SK-N-SH treated with all-trans-retinoic acid at 6 μM for 48 hours (cell line): ENCODE results near the gene SCLT1.

Experiments
- ARNTL ChIP-seq: fragments of 450-650 bp; formaldehyde crosslinking; IDR thresholded peaks from 2 replicates; pipeline ENCODE4 v1.5.0; 2020; ENCODE audit warnings: low read depth, mild to moderate bottlenecking, moderate library complexity, borderline replicate concordance
- OSR1 ChIP-seq: fragments of 250-450 bp; sonication (Bioruptor Pico); IDR thresholded peaks from 2 replicates; pipeline ENCODE4 v1.8.0; 2022; ENCODE audit warnings: moderate library complexity, mild to moderate bottlenecking, inconsistent platforms
- PATZ1 ChIP-seq: fragments of 250-450 bp; sonication (Bioruptor Pico); IDR thresholded peaks from 2 replicates; pipeline ENCODE4 v1.8.0; 2020; ENCODE audit warnings: mild to moderate bottlenecking, moderate library complexity, borderline replicate concordance
- POU6F1 ChIP-seq: fragments of 250-450 bp; sonication (Bioruptor Pico); IDR thresholded peaks from 2 replicates; pipeline ENCODE4 v1.8.0; 2021; ENCODE audit warnings: low read depth, mild to moderate bottlenecking, moderate library complexity, borderline replicate concordance
- ZFP30 ChIP-seq: fragments of 450-650 bp; formaldehyde crosslinking; IDR thresholded peaks from 2 replicates; pipeline ENCODE4 v1.5.0; 2022; ENCODE audit warnings: mild to moderate bottlenecking, moderate library complexity

- TF ChIP-seq ARNTL (CRISPR knock-in tag) = no peak
- no peak for TF ChIP-seq OSR1 (CRISPR knock-in tag)
- TF ChIP-seq POU6F1 (CRISPR knock-in tag) = no peak
- no peak for TF ChIP-seq ZFP30 (CRISPR knock-in tag)
- no peak for TF ChIP-seq PATZ1 (CRISPR knock-in tag)
Measured at GRCh38 chr4:129093191-129093920, at the start of gene SCLT1.
